ENCODE measurements around the gene RAMACL. TPM values are rescaled to one million over a fixed set of nuclear protein-coding genes. Genes with fewer than 3 reads are reported as not detected.

RAMACL gene
- polyA plus RNA-seq, 1 donor from 2014 or later: 1.9 TPM

- H3K36me3 ChIP-seq (ENCODE audit: insufficient read depth, low read length): no peaks in the 10 kb centered on the region
- no peak overlapping the region for H3K4me3 ChIP-seq (ENCODE audit: low read length)
- no peaks in the 10 kb centered on the region for H4K20me1 ChIP-seq (ENCODE audit: insufficient read depth)
- no peak overlapping the region for H3K27ac ChIP-seq (ENCODE audit: low read length)
- H3K27me3 ChIP-seq (ENCODE audit: insufficient read depth, low read depth, low read length): no peaks in the 10 kb centered on the region
- H3K79me2 ChIP-seq (replicated peaks; ENCODE audit: insufficient read depth, low read length): peaks cover 30% of the 10 kb centered on the region
- H3K9me3 ChIP-seq (ENCODE audit: low read length): no peaks in the 10 kb centered on the region
- H2AFZ ChIP-seq (ENCODE audit: low read depth, low read length): no peak overlapping the region
- H3F3A ChIP-seq (ENCODE audit: insufficient read depth, low read length, poor library complexity, severe bottlenecking): no peaks in the 10 kb centered on the region
- TF ChIP-seq EP300 (conservative IDR thresholded peaks at IDR 0.05; ENCODE audit: poor library complexity, severe bottlenecking) (no peak), EZH2 (IDR thresholded peaks at IDR 0.05; ENCODE audit: borderline replicate concordance, insufficient read depth, low read length, poor library complexity, severe bottlenecking) (no peak), POLR2AphosphoS5 (IDR thresholded peaks at IDR 0.05) (no peak), RAD21 (conservative IDR thresholded peaks at IDR 0.05) (no peak), SMC3 (conservative IDR thresholded peaks at IDR 0.05; ENCODE audit: poor library complexity) (no peak), TAF1 (IDR thresholded peaks at IDR 0.05; ENCODE audit: low read depth) (no peak), CTCF (IDR thresholded peaks at IDR 0.05; ENCODE audit: poor library complexity, severe bottlenecking) (no peak), REST (IDR thresholded peaks at IDR 0.05; ENCODE audit: borderline replicate concordance) (no peak), MXI1 (conservative IDR thresholded peaks at IDR 0.05; ENCODE audit: poor library complexity, severe bottlenecking) (no peak)
- no peaks in the 10 kb centered on the region for H3K9me2 ChIP-seq (ENCODE audit: insufficient read depth, low read length)
- no peak overlapping the region for H3K9ac ChIP-seq (ENCODE audit: low read length)
- no peak overlapping the region for H3K4me2 ChIP-seq (ENCODE audit: low read length)
These were observed 25.2 kb upstream of the RAMACL start for GRCh38 chr6:166611631-166612030.

- Histone ChIP-seq H4K20me1 (ENCODE audit: insufficient read depth) (no peaks in the 10 kb centered on the region), H3K4me2 (ENCODE audit: low read length) (peak overlapping the region; percentile 38), H2AFZ (ENCODE audit: low read depth, low read length) (no peak overlapping the region), H3K36me3 (ENCODE audit: insufficient read depth, low read length) (no peaks in the 10 kb centered on the region), H3K9me2 (ENCODE audit: insufficient read depth, low read length) (no peaks in the 10 kb centered on the region), H3K4me3 (ENCODE audit: low read length) (peak overlapping the region; percentile 34), H3F3A (ENCODE audit: insufficient read depth, low read length, poor library complexity, severe bottlenecking) (no peaks in the 10 kb centered on the region), H3K79me2 (replicated peaks; ENCODE audit: insufficient read depth, low read length) (peaks cover 38% of the 10 kb centered on the region), H3K9me3 (ENCODE audit: low read length) (no peaks in the 10 kb centered on the region), H3K27me3 (ENCODE audit: insufficient read depth, low read depth, low read length) (no peaks in the 10 kb centered on the region), H3K27ac (ENCODE audit: low read length) (peak overlapping the region; percentile 51), H3K9ac (ENCODE audit: low read length) (no peak overlapping the region)
- TF ChIP-seq EP300 (conservative IDR thresholded peaks at IDR 0.05; ENCODE audit: poor library complexity, severe bottlenecking) (no peak), REST (IDR thresholded peaks at IDR 0.05; ENCODE audit: borderline replicate concordance) (peak; percentile 60), SMC3 (conservative IDR thresholded peaks at IDR 0.05; ENCODE audit: poor library complexity) (no peak), TAF1 (IDR thresholded peaks at IDR 0.05; ENCODE audit: low read depth) (no peak), POLR2AphosphoS5 (IDR thresholded peaks at IDR 0.05) (peak; percentile 46), EZH2 (IDR thresholded peaks at IDR 0.05; ENCODE audit: borderline replicate concordance, insufficient read depth, low read length, poor library complexity, severe bottlenecking) (no peak), RAD21 (conservative IDR thresholded peaks at IDR 0.05) (no peak), MXI1 (conservative IDR thresholded peaks at IDR 0.05; ENCODE audit: poor library complexity, severe bottlenecking) (no peak), CTCF (IDR thresholded peaks at IDR 0.05; ENCODE audit: poor library complexity, severe bottlenecking) (no peak)
These were observed 23.6 kb upstream of the RAMACL start for GRCh38 chr6:166610069-166610468.
